H9 (cell line): ENCODE measurements around the gene CAPN2. TPM values are rescaled to one million over a fixed set of nuclear protein-coding genes. Genes with fewer than 3 reads are reported as not detected.

ENCODE experiments used
- DNase-seq: peaks from one replicate; pipeline ENCODE4 v3.0.0-alpha.2; 2017
- H2AFZ ChIP-seq: one replicate; pipeline ENCODE4 v1.6.1; 2013; ENCODE audit warnings: mild to moderate bottlenecking, low read length, control low read depth, moderate library complexity
- H2AK5ac ChIP-seq: 2 replicates; pipeline ENCODE4 v1.6.1; 2013; ENCODE audit warnings: low read length, control low read depth, mixed read lengths; ENCODE audit not compliant: insufficient read length
- H2BK120ac ChIP-seq: one replicate; pipeline ENCODE4 v1.6.1; 2013; ENCODE audit warnings: low read depth, mild to moderate bottlenecking, low read length, control low read depth, inconsistent platforms; ENCODE audit not compliant: poor library complexity, severe bottlenecking
- H2BK12ac ChIP-seq: 2 replicates; pipeline ENCODE4 v1.6.1; 2013; ENCODE audit warnings: low read length, control low read depth, mixed read lengths, low read depth; ENCODE audit not compliant: insufficient read length
- H2BK15ac ChIP-seq: 2 replicates; pipeline ENCODE4 v1.6.1; 2013; ENCODE audit warnings: low read depth, low read length, control low read depth
- H2BK20ac ChIP-seq: one replicate; pipeline ENCODE4 v1.6.1; 2013; ENCODE audit warnings: low read depth, mild to moderate bottlenecking, low read length, control low read depth, inconsistent platforms; ENCODE audit not compliant: poor library complexity, severe bottlenecking
- H2BK5ac ChIP-seq: 2 replicates; pipeline ENCODE4 v1.6.1; 2013; ENCODE audit warnings: low read length, control low read depth, mixed read lengths; ENCODE audit not compliant: insufficient read length
- H3K14ac ChIP-seq: 2 replicates; pipeline ENCODE4 v1.6.1; 2013; ENCODE audit warnings: low read length, control low read depth; ENCODE audit not compliant: insufficient read depth
- H3K18ac ChIP-seq: 2 replicates; pipeline ENCODE4 v1.6.1; 2013; ENCODE audit warnings: low read depth, mild to moderate bottlenecking, mixed read lengths, low read length, control low read depth; ENCODE audit not compliant: insufficient read length
- H3K23ac ChIP-seq: 2 replicates; pipeline ENCODE4 v1.6.1; 2013; ENCODE audit warnings: low read length, control low read depth, mixed read lengths, low read depth; ENCODE audit not compliant: insufficient read length
- H3K23me2 ChIP-seq: 2 replicates; pipeline ENCODE4 v1.6.1; 2013; ENCODE audit warnings: low read depth, mild to moderate bottlenecking, mixed read lengths, low read length, control low read depth; ENCODE audit not compliant: insufficient read length, poor library complexity, severe bottlenecking
- H3K27ac ChIP-seq: 2 replicates; pipeline ENCODE4 v1.5.1; 2013; ENCODE audit warnings: low read length, control low read depth, mixed read lengths, low read depth; ENCODE audit not compliant: insufficient read length
- H3K27me3 ChIP-seq: 2 replicates; pipeline ENCODE4 v1.6.1; 2013; ENCODE audit warnings: low read length, control low read depth, inconsistent platforms; ENCODE audit not compliant: insufficient read depth
- H3K4ac ChIP-seq: 2 replicates; pipeline ENCODE4 v1.6.1; 2013; ENCODE audit warnings: low read depth, mild to moderate bottlenecking, control low read depth, inconsistent platforms, low read length, moderate library complexity
- H3K4me1 ChIP-seq: 2 replicates; pipeline ENCODE4 v1.6.1; 2013; ENCODE audit warnings: low read length, control low read depth, inconsistent platforms; ENCODE audit not compliant: insufficient read depth
- H3K4me2 ChIP-seq: 2 replicates; pipeline ENCODE4 v1.6.1; 2013; ENCODE audit warnings: low read length, control low read depth, mixed read lengths; ENCODE audit not compliant: insufficient read length, insufficient read depth
- H3K56ac ChIP-seq: 2 replicates; pipeline ENCODE4 v1.6.1; 2013; ENCODE audit warnings: low read depth, mild to moderate bottlenecking, mixed read lengths, low read length, control low read depth; ENCODE audit not compliant: insufficient read length
- H3K79me1 ChIP-seq: 2 replicates; pipeline ENCODE4 v1.6.1; 2013; ENCODE audit warnings: low read depth, mild to moderate bottlenecking, moderate library complexity, low read length, control low read depth, inconsistent platforms; ENCODE audit not compliant: insufficient read depth, poor library complexity, severe bottlenecking
- H3K79me2 ChIP-seq: 2 replicates; pipeline ENCODE4 v1.6.1; 2013; ENCODE audit warnings: low read length, control low read depth, inconsistent platforms; ENCODE audit not compliant: insufficient read depth
- H3K9ac ChIP-seq: 2 replicates; pipeline ENCODE4 v1.6.1; 2013; ENCODE audit warnings: low read length, control low read depth, mixed read lengths; ENCODE audit not compliant: insufficient read length; ENCODE audit errors: extremely low read depth
- H3K9me3 ChIP-seq: one replicate; pipeline ENCODE4 v1.6.1; 2013; ENCODE audit warnings: low read depth, low read length, inconsistent platforms; ENCODE audit not compliant: control insufficient read depth
- H3T11ph ChIP-seq: one replicate; pipeline ENCODE4 v1.6.1; 2013; ENCODE audit warnings: mild to moderate bottlenecking, low read length, control low read depth, inconsistent platforms
- H4K20me1 ChIP-seq: one replicate; pipeline ENCODE4 v1.6.1; 2013; ENCODE audit not compliant: control insufficient read depth, insufficient read length, insufficient read depth
- H4K5ac ChIP-seq: 2 replicates; pipeline ENCODE4 v1.6.1; 2013; ENCODE audit warnings: low read depth, mild to moderate bottlenecking, mixed read lengths, low read length, control low read depth; ENCODE audit not compliant: insufficient read length
- H4K8ac ChIP-seq: replicated peaks from 2 replicates; pipeline ENCODE4 v1.6.1; 2013; ENCODE audit warnings: low read length, control low read depth, mixed read lengths, low read depth; ENCODE audit not compliant: insufficient read length
- H4K91ac ChIP-seq: 2 replicates; pipeline ENCODE4 v1.6.1; 2013; ENCODE audit warnings: low read depth, mild to moderate bottlenecking, moderate library complexity, mixed read lengths, low read length, control low read depth; ENCODE audit not compliant: insufficient read length
- H3K27ac Mint-ChIP-seq, 3 experiments: 2 replicates in 2 of 3; 3 replicates in 1 of 3; pipeline ENCODE4 v1.8.0; 2020 to 2021; ENCODE audit warnings: mixed read lengths in 3 of 3, mild to moderate bottlenecking in 1 of 3, moderate library complexity in 1 of 3
- H3K27me3 Mint-ChIP-seq: 2 replicates; pipeline ENCODE4 v1.8.0; 2021; ENCODE audit warnings: low read depth, mild to moderate bottlenecking, moderate library complexity, mixed read lengths
- H3K36me3 Mint-ChIP-seq, 3 experiments: 2 replicates in 2 of 3; 3 replicates in 1 of 3; pipeline ENCODE4 v1.8.0; 2020 to 2021; ENCODE audit warnings: low read depth in 3 of 3, mixed read lengths in 3 of 3; ENCODE audit not compliant: insufficient read depth in 1 of 3
- H3K4me1 Mint-ChIP-seq, 2 experiments: 2 replicates each; pipeline ENCODE4 v1.8.0; 2020; ENCODE audit warnings: mixed read lengths in 2 of 2
- H3K4me3 Mint-ChIP-seq, 2 experiments: 2 replicates in 1 of 2; 3 replicates in 1 of 2; pipeline ENCODE4 v1.8.0; 2020 to 2021; ENCODE audit warnings: mild to moderate bottlenecking in 2 of 2, mixed read lengths in 2 of 2, moderate library complexity in 1 of 2
- H3K9me3 Mint-ChIP-seq, 2 experiments: 2 replicates in 1 of 2; 3 replicates in 1 of 2; pipeline ENCODE4 v1.8.0; 2020; ENCODE audit warnings: mild to moderate bottlenecking in 2 of 2, mixed read lengths in 2 of 2, moderate library complexity in 1 of 2
- WGBS: extraction: QIAGEN DNeasy Blood & Tissue Kit; methylation state at CpG from one replicate; pipeline ENCODE4 v1.1.7; 2013; ENCODE audit warnings: missing lambda C conversion rate, low lambda C conversion rate, mixed read lengths; ENCODE audit not compliant: insufficient read length; ENCODE audit errors: extremely low coverage; 5-methylcytosine and 5-hydroxymethylcytosine counted together
- total RNA-seq: library from RNA; stranded (reverse); gene quantifications from 2 replicates; pipeline ENCODE4 v1.2.1, GENCODE V29; 2021
- TF ChIP-seq, protein P1 (sequence below): fragments of 200-600 bp; sonication (generic); conservative IDR thresholded peaks from 3 replicates; pipeline ENCODE4 v1.8.0; 2021; ENCODE audit warnings: antibody characterized with exemption, mild to moderate bottlenecking

CAPN2 gene
- total RNA-seq, 1 experiment from 2014 or later: 32.2 TPM

DNA sequence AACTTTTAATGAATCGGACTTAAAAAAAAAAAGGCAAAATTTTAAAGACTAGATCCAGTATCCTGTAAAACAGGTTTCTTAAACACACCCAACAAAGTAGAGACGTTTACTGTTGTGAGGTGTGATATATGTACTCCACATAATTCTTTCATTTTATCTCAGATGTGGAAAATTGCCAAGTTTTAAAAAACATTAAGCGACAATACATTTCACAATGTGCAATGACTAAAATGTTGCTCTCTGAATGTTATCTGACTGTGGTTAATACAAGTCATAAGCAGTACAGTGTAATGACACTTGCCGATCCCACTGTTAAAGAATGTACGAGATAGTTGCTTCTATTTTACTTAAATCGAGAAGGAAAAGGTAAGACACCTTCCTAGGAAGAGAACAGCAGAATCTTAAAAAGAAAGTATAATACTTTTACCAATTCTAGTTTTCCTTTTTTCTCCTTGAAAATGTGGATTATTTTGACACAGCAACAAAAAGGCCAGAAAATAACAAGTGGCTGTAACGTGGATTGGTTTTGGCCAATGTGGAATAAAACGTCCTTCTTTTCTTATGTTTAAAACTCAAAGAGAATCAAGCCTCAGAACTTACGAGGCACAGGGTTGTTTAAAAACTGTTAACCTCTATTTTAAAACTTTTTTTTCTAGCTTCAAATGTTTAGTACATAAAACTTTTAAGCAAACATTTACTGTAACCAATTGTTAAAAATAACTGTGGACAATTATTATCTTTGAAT is 82.0 kb downstream of the CAPN2 start:
- no peaks in the 10 kb centered on the region for H3K27me3 Mint-ChIP-seq
- no peak overlapping the region for H3K27ac ChIP-seq
- H3K18ac ChIP-seq: no peak overlapping the region
- no peak overlapping the region for H3K4me2 ChIP-seq
- H3K4me1 ChIP-seq: no peaks in the 10 kb centered on the region
- no peaks in the 10 kb centered on the region for H3K23me2 ChIP-seq
- H3T11ph ChIP-seq: no peak overlapping the region
- no peaks in the 10 kb centered on the region for H3K4me1 Mint-ChIP-seq
- no peak overlapping the region for H3K14ac ChIP-seq
- no peaks in the 10 kb centered on the region for H3K9me3 Mint-ChIP-seq
- no peak overlapping the region for H3K4me3 Mint-ChIP-seq
- H2BK20ac ChIP-seq: no peak overlapping the region
- DNase-seq: no peak
- no peak overlapping the region for H4K8ac ChIP-seq
- WGBS: no CpG with 5 or more reads among the region's 9 CpGs
- H3K9ac ChIP-seq: no peak overlapping the region
- H2AFZ ChIP-seq: no peak overlapping the region
- H2AK5ac ChIP-seq: no peak overlapping the region
- no peak overlapping the region for H2BK5ac ChIP-seq
- no peak overlapping the region for H3K23ac ChIP-seq
- TF ChIP-seq, protein P1, sequence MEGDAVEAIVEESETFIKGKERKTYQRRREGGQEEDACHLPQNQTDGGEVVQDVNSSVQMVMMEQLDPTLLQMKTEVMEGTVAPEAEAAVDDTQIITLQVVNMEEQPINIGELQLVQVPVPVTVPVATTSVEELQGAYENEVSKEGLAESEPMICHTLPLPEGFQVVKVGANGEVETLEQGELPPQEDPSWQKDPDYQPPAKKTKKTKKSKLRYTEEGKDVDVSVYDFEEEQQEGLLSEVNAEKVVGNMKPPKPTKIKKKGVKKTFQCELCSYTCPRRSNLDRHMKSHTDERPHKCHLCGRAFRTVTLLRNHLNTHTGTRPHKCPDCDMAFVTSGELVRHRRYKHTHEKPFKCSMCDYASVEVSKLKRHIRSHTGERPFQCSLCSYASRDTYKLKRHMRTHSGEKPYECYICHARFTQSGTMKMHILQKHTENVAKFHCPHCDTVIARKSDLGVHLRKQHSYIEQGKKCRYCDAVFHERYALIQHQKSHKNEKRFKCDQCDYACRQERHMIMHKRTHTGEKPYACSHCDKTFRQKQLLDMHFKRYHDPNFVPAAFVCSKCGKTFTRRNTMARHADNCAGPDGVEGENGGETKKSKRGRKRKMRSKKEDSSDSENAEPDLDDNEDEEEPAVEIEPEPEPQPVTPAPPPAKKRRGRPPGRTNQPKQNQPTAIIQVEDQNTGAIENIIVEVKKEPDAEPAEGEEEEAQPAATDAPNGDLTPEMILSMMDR: no peak
- H2BK120ac ChIP-seq: no peak overlapping the region
- H2BK15ac ChIP-seq: no peak overlapping the region
- H3K27me3 ChIP-seq: no peaks in the 10 kb centered on the region
- H4K91ac ChIP-seq: no peak overlapping the region
- H3K79me1 ChIP-seq: no peaks in the 10 kb centered on the region
- no peaks in the 10 kb centered on the region for H3K9me3 ChIP-seq
- H4K20me1 ChIP-seq: no peaks in the 10 kb centered on the region
- H3K36me3 Mint-ChIP-seq: peaks cover 18 to 60% (median 59%) of the 10 kb centered on the region in 3 experiments
- no peak overlapping the region for H3K56ac ChIP-seq
- no peak overlapping the region for H4K5ac ChIP-seq
- no peak overlapping the region for H3K4ac ChIP-seq
- no peaks in the 10 kb centered on the region for H3K79me2 ChIP-seq
- H3K27ac Mint-ChIP-seq: no peak overlapping the region
- no peak overlapping the region for H2BK12ac ChIP-seq
